GM19455 (cell line): ENCODE measurements around the gene HEXIM1.

Experiments
- ATAC-seq: cut with Tn5 transposase; IDR thresholded peaks from one replicate; pipeline ENCODE4 v1.9.1; 2021; ENCODE audit not compliant: unreplicated experiment

Gene HEXIM1

GRCh38 chr17:45170931-45171337 lies 22.7 kb downstream of the HEXIM1 start:
- no peak for ATAC-seq

DNA sequence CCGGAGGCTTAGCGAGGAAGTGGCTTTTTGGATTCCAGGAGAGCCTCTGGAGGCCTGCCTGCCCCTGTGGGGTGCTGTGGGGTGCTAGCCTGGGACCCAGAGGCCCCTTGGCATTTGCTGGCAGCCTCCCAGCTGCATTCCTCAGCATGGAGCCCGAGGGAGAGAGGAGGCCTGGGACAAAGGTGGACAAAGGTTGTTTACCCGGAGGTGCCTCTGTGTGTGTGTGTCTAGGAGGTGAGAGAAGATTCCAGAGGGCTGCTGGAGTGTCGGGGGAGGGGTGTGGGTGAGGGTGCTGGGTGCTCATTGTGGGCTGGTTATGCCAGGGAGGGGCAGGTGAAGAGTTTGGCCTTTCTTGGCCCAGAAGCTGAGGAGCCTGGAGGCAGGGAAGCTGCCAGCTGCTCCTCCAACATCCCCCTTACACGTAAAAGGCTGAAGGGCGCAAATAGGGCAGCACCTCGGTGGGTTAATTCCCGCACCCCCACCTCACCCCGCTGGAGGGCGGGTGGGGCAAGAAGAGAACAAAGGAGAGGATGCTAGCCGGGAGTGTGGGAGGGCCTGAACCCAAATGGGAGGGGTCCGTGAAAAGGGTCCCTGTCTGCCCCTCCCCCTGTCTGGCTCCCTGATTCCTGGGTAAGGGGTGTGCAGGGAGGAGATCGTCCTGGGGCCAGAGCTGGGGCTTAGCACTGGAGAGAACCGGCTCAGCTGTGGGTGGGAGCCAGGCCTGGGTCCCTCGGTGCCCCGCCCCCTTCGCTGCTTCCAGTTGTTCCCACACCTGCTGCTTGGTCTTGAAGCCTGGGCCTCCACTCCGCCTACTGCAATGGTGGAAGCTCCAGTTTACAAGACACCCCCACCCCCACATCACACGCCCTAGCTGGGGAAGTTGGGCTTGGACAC lies 23.3 kb downstream of the HEXIM1 start:
- no peak for ATAC-seq

- ATAC-seq: no peak
Measured at GRCh38 chr17:45172232-45172540, 23.9 kb downstream of the HEXIM1 start.

- no peak for ATAC-seq
Measured at GRCh38 chr17:45172541-45173286, 24.4 kb downstream of the HEXIM1 start.

DNA sequence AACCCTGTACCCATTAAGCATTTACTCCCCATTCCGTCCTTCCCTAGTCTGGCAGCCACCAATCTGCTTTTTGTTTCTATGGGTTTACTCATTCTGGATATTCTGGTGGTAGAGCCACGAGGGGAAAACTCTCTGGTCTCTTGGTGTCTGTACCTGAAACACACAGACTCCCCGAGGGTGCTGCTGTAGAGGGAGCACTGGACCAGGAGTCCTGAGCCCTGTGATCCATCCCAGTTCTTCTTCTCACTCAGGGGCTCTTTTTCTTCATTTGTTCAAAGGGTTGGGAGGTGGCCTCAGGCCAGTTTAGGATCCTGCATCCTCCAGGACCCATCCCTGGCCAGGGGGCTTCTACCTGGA lies 27.5 kb downstream of the HEXIM1 start:
- no peak for ATAC-seq

GRCh38 chr17:45177563-45177962 lies 29.3 kb downstream of the HEXIM1 start:
- ATAC-seq: no peak

GRCh38 chr17:45184144-45184543 lies 35.9 kb downstream of the HEXIM1 start:
- ATAC-seq: no peak

DNA sequence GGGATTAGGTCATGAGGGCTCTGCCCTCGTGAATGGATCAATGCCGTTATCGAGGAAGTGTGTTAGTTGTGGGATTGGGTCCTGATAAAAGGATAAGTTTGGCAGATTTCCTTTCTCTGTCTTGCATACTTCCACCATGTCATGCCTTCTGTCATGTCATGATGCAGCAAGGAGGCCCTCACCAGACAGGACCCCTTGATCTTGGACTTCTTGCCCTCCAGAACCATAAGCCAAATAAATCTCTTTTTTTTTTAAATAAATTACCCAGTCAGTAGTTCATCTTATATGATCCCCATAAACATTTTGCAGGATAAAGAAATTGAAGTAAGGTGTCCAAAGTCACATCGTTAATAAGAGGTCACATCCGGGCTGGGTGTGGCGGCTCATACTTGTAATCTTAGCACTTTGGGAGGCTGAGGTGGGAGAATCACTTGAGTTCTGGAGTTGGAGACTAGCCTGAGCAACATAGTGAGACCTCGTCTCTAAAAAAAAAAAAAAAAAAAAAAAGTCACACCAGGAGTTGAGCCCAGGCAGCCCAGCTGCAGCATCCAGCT lies 38.6 kb downstream of the HEXIM1 start:
- ATAC-seq: no peak

DNA sequence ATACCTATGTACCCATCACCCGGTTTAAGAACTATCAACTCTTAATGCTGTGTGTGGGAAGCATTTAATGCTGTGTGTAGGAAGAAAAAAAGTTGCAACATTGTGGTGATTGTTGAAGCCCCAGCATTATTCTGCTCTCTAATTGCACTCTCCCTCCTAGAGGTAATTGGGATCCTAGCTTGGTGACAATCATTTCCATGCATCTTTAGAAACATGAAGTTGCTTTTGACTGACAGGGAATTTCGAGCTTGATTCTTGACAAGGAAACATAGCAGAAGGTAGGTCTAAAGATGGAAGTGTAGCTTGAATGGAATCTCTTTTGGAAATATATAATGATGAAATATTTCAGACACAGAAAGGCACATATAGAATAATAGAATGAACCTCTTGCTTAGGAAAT lies 40.7 kb downstream of the HEXIM1 start:
- ATAC-seq: no peak

DNA sequence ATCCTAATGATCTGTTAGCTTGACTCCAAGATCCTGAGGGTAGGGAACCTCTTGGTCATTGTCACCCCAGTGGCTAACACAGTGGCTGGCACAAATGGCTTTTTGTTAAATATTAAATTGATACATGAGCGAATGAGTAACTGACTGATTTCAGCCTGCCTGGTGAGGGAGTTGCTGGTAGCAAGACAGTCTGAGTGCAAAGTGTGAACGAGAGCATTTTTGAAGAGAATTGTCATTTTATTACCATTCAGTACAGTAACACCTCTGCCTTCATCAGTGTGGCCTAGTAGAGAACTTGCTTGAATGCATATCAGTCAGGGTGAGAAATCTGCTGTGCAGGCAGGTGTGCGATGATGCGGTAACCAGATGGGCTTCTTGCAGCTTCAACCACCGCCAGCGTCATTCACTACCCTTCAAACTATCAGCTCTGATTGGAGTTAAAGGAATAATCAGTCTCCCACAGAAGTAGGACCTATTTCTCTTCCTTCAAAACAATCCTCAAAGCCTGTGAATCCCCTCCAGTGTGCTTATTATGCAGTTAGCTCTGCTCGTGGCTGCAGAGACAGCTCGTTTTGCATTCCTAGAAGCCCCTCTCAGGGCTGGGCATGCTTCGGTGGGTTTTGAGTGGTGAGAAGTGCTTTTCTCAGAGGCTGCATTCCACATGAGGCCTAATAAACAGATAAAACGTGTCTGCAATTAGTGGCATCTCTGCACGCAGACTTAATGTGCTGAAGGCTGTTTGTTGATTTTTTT lies 42.4 kb downstream of the HEXIM1 start:
- ATAC-seq: no peak

DNA sequence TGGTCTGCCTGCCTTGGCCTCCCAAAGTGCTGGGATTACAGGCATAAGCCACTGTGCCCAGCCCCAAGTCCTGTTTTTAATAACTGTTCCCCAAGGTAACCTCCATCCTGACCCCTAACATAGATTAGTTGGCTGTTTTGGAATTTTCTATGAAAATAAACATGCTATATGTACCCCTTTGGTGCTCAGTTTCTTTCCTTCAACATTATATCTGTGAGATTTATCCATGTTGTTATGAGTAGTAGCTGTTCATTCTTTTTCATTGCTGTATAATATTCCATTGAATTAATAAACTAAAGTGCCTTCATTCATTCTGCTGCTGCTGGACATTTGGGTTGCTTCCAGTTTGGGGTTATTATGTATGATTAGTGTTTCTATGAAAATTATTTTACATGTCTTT lies 47.1 kb downstream of the HEXIM1 start:
- no peak for ATAC-seq

GRCh38 chr17:45197108-45197507 lies 48.8 kb downstream of the HEXIM1 start:
- no peak for ATAC-seq

GRCh38 chr17:45197555-45198334 lies 49.5 kb downstream of the HEXIM1 start:
- peak; percentile 75 for ATAC-seq

- ATAC-seq: no peak
Measured at GRCh38 chr17:45200701-45201100, 52.4 kb downstream of the HEXIM1 start.

GRCh38 chr17:45201457-45201856 lies 53.2 kb downstream of the HEXIM1 start:
- ATAC-seq: no peak
